Mesenchymal stem cell (in vitro differentiated cells and primary cell): Measurements from ENCODE around the gene DNTT.
"Not testable (repeated sequence)": the region's sequence is repeated elsewhere in the genome, so short reads cannot be mapped to it uniquely, and the experiment has no call there.

Source experiments
- DNase-seq: peaks from one replicate; pipeline ENCODE4 v3.0.0-alpha.2; 2013
- H2AFZ ChIP-seq: one replicate; pipeline ENCODE4 v1.6.1; 2013; ENCODE audit warnings: low read depth, mild to moderate bottlenecking, control low read depth, inconsistent platforms, low read length, moderate library complexity
- H2AK5ac ChIP-seq: 2 replicates; pipeline ENCODE4 v1.6.1; 2013; ENCODE audit warnings: low read length, moderate library complexity, mild to moderate bottlenecking, inconsistent platforms; ENCODE audit not compliant: severe bottlenecking
- H2BK120ac ChIP-seq: one replicate; pipeline ENCODE4 v1.6.1; 2013; ENCODE audit warnings: low read depth, mild to moderate bottlenecking, inconsistent platforms, low read length, moderate library complexity
- H2BK12ac ChIP-seq, 2 experiments: one replicate each; pipeline ENCODE4 v1.6.1; 2013; ENCODE audit warnings: inconsistent platforms in 2 of 2, low read length in 2 of 2, mild to moderate bottlenecking in 2 of 2, moderate library complexity in 2 of 2, control low read depth in 1 of 2
- H2BK15ac ChIP-seq: one replicate; pipeline ENCODE4 v1.6.1; 2013; ENCODE audit warnings: mild to moderate bottlenecking, low read depth, inconsistent platforms; ENCODE audit not compliant: poor library complexity, severe bottlenecking
- H2BK5ac ChIP-seq: 2 replicates; pipeline ENCODE4 v1.6.1; 2013; ENCODE audit warnings: low read depth, mild to moderate bottlenecking, low read length, control low read depth, inconsistent platforms; ENCODE audit not compliant: poor library complexity, severe bottlenecking
- H3K14ac ChIP-seq, 2 experiments: one replicate each; pipeline ENCODE4 v1.6.1; 2013; ENCODE audit warnings: inconsistent platforms in 2 of 2, low read length in 2 of 2, control low read depth in 1 of 2, mild to moderate bottlenecking in 1 of 2, moderate library complexity in 1 of 2
- H3K18ac ChIP-seq, 2 experiments: one replicate each; pipeline ENCODE4 v1.6.1; 2013; ENCODE audit warnings: inconsistent platforms in 2 of 2, low read length in 2 of 2, control low read depth in 1 of 2, low read depth in 1 of 2, mild to moderate bottlenecking in 1 of 2
- H3K23ac ChIP-seq, 2 experiments: one replicate each; pipeline ENCODE4 v1.6.1; 2013; ENCODE audit warnings: inconsistent platforms in 2 of 2, low read length in 2 of 2, mild to moderate bottlenecking in 2 of 2, moderate library complexity in 2 of 2, control low read depth in 1 of 2
- H3K27ac ChIP-seq: 2 replicates; pipeline ENCODE4 v1.5.1; 2013; ENCODE audit warnings: mild to moderate bottlenecking, moderate library complexity, low read length, control low read depth, inconsistent platforms; ENCODE audit not compliant: poor library complexity, severe bottlenecking
- H3K27me3 ChIP-seq, 2 experiments: 2 replicates each; pipeline versions ENCODE4 v1.6.1 to v1.7.0; 2013; ENCODE audit warnings: low read length in 2 of 2, mild to moderate bottlenecking in 2 of 2, moderate library complexity in 2 of 2, control low read depth in 1 of 2, inconsistent platforms in 1 of 2; ENCODE audit not compliant: control insufficient read depth in 1 of 2, insufficient read depth in 1 of 2
- H3K36me3 ChIP-seq, 2 experiments: 2 replicates each; pipeline versions ENCODE4 v1.6.1 to v1.7.0; 2013; ENCODE audit warnings: low read length in 2 of 2, control low read depth in 1 of 2, inconsistent platforms in 1 of 2, low read depth in 1 of 2, mild to moderate bottlenecking in 1 of 2; ENCODE audit not compliant: insufficient read depth in 2 of 2, control insufficient read depth in 1 of 2
- H3K4ac ChIP-seq, 2 experiments: one replicate each; pipeline ENCODE4 v1.6.1; 2013; ENCODE audit warnings: inconsistent platforms in 2 of 2, low read length in 2 of 2, mild to moderate bottlenecking in 2 of 2, moderate library complexity in 2 of 2, control low read depth in 1 of 2, low read depth in 1 of 2
- H3K4me1 ChIP-seq: 2 replicates; pipeline ENCODE4 v1.6.1; 2013; ENCODE audit warnings: low read depth, low read length, control low read depth; ENCODE audit not compliant: control insufficient read depth, insufficient read depth
- H3K4me2 ChIP-seq: 2 replicates; pipeline ENCODE4 v1.6.1; 2013; ENCODE audit warnings: low read length, mild to moderate bottlenecking, inconsistent platforms; ENCODE audit not compliant: poor library complexity, severe bottlenecking
- H3K4me3 ChIP-seq, 2 experiments: 2 replicates each; pipeline versions ENCODE4 v1.5.1 to v1.7.0; 2013; ENCODE audit warnings: low read length in 2 of 2, mild to moderate bottlenecking in 2 of 2, control low read depth in 1 of 2, low read depth in 1 of 2; ENCODE audit not compliant: insufficient read depth in 1 of 2
- H3K79me1 ChIP-seq: replicated peaks from 2 replicates; pipeline ENCODE4 v1.6.1; 2013; ENCODE audit warnings: mild to moderate bottlenecking, control low read depth, low read length, inconsistent platforms; ENCODE audit not compliant: poor library complexity, severe bottlenecking
- H3K9ac ChIP-seq: 2 replicates; pipeline ENCODE4 v1.7.0; 2013; ENCODE audit warnings: mild to moderate bottlenecking, low read length, moderate library complexity
- H3K9me3 ChIP-seq: 2 replicates; pipeline ENCODE4 v1.7.0; 2013; ENCODE audit warnings: mild to moderate bottlenecking, low read length; ENCODE audit not compliant: control insufficient read depth
- H4K8ac ChIP-seq: one replicate; pipeline ENCODE4 v1.6.1; 2013; ENCODE audit warnings: inconsistent platforms, mild to moderate bottlenecking, low read length, moderate library complexity
- H4K91ac ChIP-seq: one replicate; pipeline ENCODE4 v1.6.1; 2013; ENCODE audit warnings: mild to moderate bottlenecking, low read length, inconsistent platforms
- WGBS: methylation state at CpG from one replicate; pipeline ENCODE4 v1.1.7; 2013; ENCODE audit warnings: mixed read lengths; 5-methylcytosine and 5-hydroxymethylcytosine counted together

The DNTT gene

GRCh38 chr10:96308854-96309253, 4.6 kb downstream of the DNTT start:
- not testable (repeated sequence) for H3K9ac ChIP-seq, H3K4me1 ChIP-seq

GRCh38 chr10:96309628-96310320, 5.5 kb downstream of the DNTT start:
- 19% methylated on average over 3 of the region's 3 CpGs for WGBS

More at GRCh38 chr10:96308854-96309253, 4.6 kb downstream of the DNTT start:
- H3K14ac ChIP-seq, H3K23ac ChIP-seq, DNase-seq, H3K4me3 ChIP-seq, H2BK120ac ChIP-seq, H2AK5ac ChIP-seq, H3K9me3 ChIP-seq, H3K36me3 ChIP-seq, H4K91ac ChIP-seq, H2BK5ac ChIP-seq, H3K18ac ChIP-seq, H3K4me2 ChIP-seq, H2BK15ac ChIP-seq, H3K4ac ChIP-seq, H2BK12ac ChIP-seq, H3K27ac ChIP-seq, H3K27me3 ChIP-seq, H4K8ac ChIP-seq, H2AFZ ChIP-seq, H3K79me1 ChIP-seq: not testable (repeated sequence)
- WGBS: 53% methylated on average over 4 of the region's 4 CpGs

GRCh38 chr10:96310321-96310669, 6.1 kb downstream of the DNTT start:
- no peak overlapping the region for H2BK120ac ChIP-seq
- no peak overlapping the region for H3K4ac ChIP-seq
- WGBS: 10% methylated on average over 1 of the region's 1 CpG
- no peaks in the 10 kb centered on the region for H3K9me3 ChIP-seq
- no peak overlapping the region for H3K23ac ChIP-seq
- no peak overlapping the region for H3K27ac ChIP-seq
- no peak overlapping the region for H4K91ac ChIP-seq
- H2AFZ ChIP-seq: no peak overlapping the region
- H3K4me1 ChIP-seq: no peaks in the 10 kb centered on the region
- no peaks in the 10 kb centered on the region for H3K36me3 ChIP-seq
- no peak overlapping the region for H2AK5ac ChIP-seq
- H3K27me3 ChIP-seq: peaks cover 0 to 4% of the 10 kb centered on the region in 2 experiments
- H2BK5ac ChIP-seq: no peak overlapping the region
- no peak overlapping the region for H4K8ac ChIP-seq
- H2BK15ac ChIP-seq: no peak overlapping the region
- no peak overlapping the region for H3K4me3 ChIP-seq
- no peak overlapping the region for H3K14ac ChIP-seq
- no peak overlapping the region for H3K4me2 ChIP-seq
- no peak for DNase-seq
- no peak overlapping the region for H3K9ac ChIP-seq
- H2BK12ac ChIP-seq: no peak overlapping the region
- no peaks in the 10 kb centered on the region for H3K79me1 ChIP-seq
- H3K18ac ChIP-seq: no peak overlapping the region

More at GRCh38 chr10:96309628-96310320, 5.5 kb downstream of the DNTT start:
- no peak overlapping the region for H2AK5ac ChIP-seq
- no peak overlapping the region for H3K4me2 ChIP-seq
- H3K79me1 ChIP-seq: no peaks in the 10 kb centered on the region
- no peak overlapping the region for H2BK15ac ChIP-seq
- H3K23ac ChIP-seq: no peak overlapping the region
- no peak overlapping the region for H3K18ac ChIP-seq
- H3K27ac ChIP-seq: no peak overlapping the region
- H3K9me3 ChIP-seq: no peaks in the 10 kb centered on the region
- DNase-seq: no peak
- H2AFZ ChIP-seq: no peak overlapping the region
- no peaks in the 10 kb centered on the region for H3K4me1 ChIP-seq
- no peak overlapping the region for H2BK5ac ChIP-seq
- no peak overlapping the region for H2BK120ac ChIP-seq
- H3K27me3 ChIP-seq: peaks cover 0 to 4% of the 10 kb centered on the region in 2 experiments
- H3K36me3 ChIP-seq: no peaks in the 10 kb centered on the region
- H3K14ac ChIP-seq: no peak overlapping the region
- no peak overlapping the region for H3K4ac ChIP-seq
- no peak overlapping the region for H2BK12ac ChIP-seq
- H4K8ac ChIP-seq: no peak overlapping the region
- no peak overlapping the region for H4K91ac ChIP-seq
- no peak overlapping the region for H3K9ac ChIP-seq
- H3K4me3 ChIP-seq: no peak overlapping the region

- H3K4me1 ChIP-seq: no peaks in the 10 kb centered on the region
- H3K9ac ChIP-seq: no peak overlapping the region
- DNase-seq: no peak
- no peak overlapping the region for H3K27ac ChIP-seq
- H2BK120ac ChIP-seq: no peak overlapping the region
- WGBS: 93% methylated on average over 2 of the region's 3 CpGs
- H3K14ac ChIP-seq: no peak overlapping the region
- H3K36me3 ChIP-seq: no peaks in the 10 kb centered on the region
- no peak overlapping the region for H3K23ac ChIP-seq
- H3K18ac ChIP-seq: no peak overlapping the region
- no peaks in the 10 kb centered on the region for H3K79me1 ChIP-seq
- no peak overlapping the region for H2BK15ac ChIP-seq
- H2BK12ac ChIP-seq: no peak overlapping the region
- H2BK5ac ChIP-seq: no peak overlapping the region
- no peak overlapping the region for H4K8ac ChIP-seq
- no peak overlapping the region for H3K4ac ChIP-seq
- no peak overlapping the region for H3K4me2 ChIP-seq
- no peak overlapping the region for H4K91ac ChIP-seq
- H3K9me3 ChIP-seq: no peaks in the 10 kb centered on the region
- no peak overlapping the region for H2AFZ ChIP-seq
- H3K27me3 ChIP-seq: peaks cover 0 to 5% of the 10 kb centered on the region in 2 experiments
- no peak overlapping the region for H2AK5ac ChIP-seq
- no peak overlapping the region for H3K4me3 ChIP-seq
Observed at GRCh38 chr10:96311180-96311715, 7.0 kb downstream of the DNTT start.
